Stomach (tissue), 9 donors: ENCODE measurements around the gene CYB5R3. TPM values are rescaled to one million over a fixed set of nuclear protein-coding genes. Genes with fewer than 3 reads are reported as not detected.

Source experiments
- DNase-seq, 2 donors: peaks; one replicate each; pipeline versions ENCODE4 v3.0.0 to v3.0.0-alpha.2; 2013 to 2019
- H3K27ac ChIP-seq, 5 donors: fragments of 200-600 bp in 4 of 5; sonication (generic) in 4 of 5; one replicate each; pipeline ENCODE4 v1.5.1; 2013 to 2019; ENCODE audit warnings: mild to moderate bottlenecking in 1 of 5, moderate library complexity in 1 of 5
- H3K27me3 ChIP-seq, 3 donors: fragments of 200-600 bp; sonication (generic); one replicate each; pipeline ENCODE4 v1.5.1; 2017 to 2019; ENCODE audit warnings: mixed run types in 1 of 3
- H3K36me3 ChIP-seq, 4 donors: fragments of 200-600 bp; sonication (generic); 1 replicate in 3 of 4; 2 replicates in 1 of 4; pipeline ENCODE4 v1.5.1; 2016 to 2019
- H3K4me1 ChIP-seq, 4 donors: fragments of 200-600 bp; sonication (generic); one replicate each; pipeline ENCODE4 v1.5.1; 2016 to 2019
- H3K4me3 ChIP-seq, 4 donors: fragments of 200-600 bp; sonication (generic) in 3 of 4; one replicate each; pipeline ENCODE4 v1.5.1; 2016 to 2019; ENCODE audit warnings: mild to moderate bottlenecking in 1 of 4
- H3K9me3 ChIP-seq, 4 donors: fragments of 200-600 bp; sonication (generic); one replicate each; pipeline ENCODE4 v1.5.1; 2016 to 2019
- EP300 ChIP-seq: sonication (generic); formaldehyde crosslinking; IDR thresholded peaks from one replicate; pipeline ENCODE4 v1.6.1; 2017; ENCODE audit warnings: antibody characterized with exemption
- POLR2A ChIP-seq, 4 donors: fragments of 450-650 bp; IDR thresholded peaks; one replicate each; pipeline ENCODE4 v1.6.1; 2016; ENCODE audit warnings: antibody characterized with exemption in 4 of 4, control low read depth in 2 of 4, mild to moderate bottlenecking in 1 of 4, moderate library complexity in 1 of 4
- POLR2AphosphoS5 ChIP-seq, 3 donors: sonication (generic); formaldehyde crosslinking; IDR thresholded peaks; one replicate each; pipeline ENCODE4 v1.6.1; 2016; ENCODE audit warnings: antibody characterized with exemption in 3 of 3
- WGBS, 5 donors: extraction: QIAGEN DNeasy Blood & Tissue Kit in 3 of 5; methylation state at CpG; one replicate each; pipeline versions ENCODE4 v1.1.5 to v1.1.7; 2013 to 2018; 5-methylcytosine and 5-hydroxymethylcytosine counted together
- intact Hi-C: fragments of 100-400 bp; cut with DNase I; formaldehyde crosslinking; loops from one replicate; pipeline ENCODE4 v1.15.1; 2023; ENCODE audit warnings: low total_unique reads
- polyA plus RNA-seq, 3 donors: library from polyadenylated mRNA; stranded (reverse); fragments of 200-250 nt; gene quantifications; one replicate each; pipeline ENCODE4 v1.2.3, GENCODE V29; 2013
- total RNA-seq, 5 donors: library from RNA; depleted of rRNA; stranded (reverse); fragments of >200 nt; gene quantifications; one replicate each; pipeline versions ENCODE4 v1.1.0 to v1.2.3, GENCODE V29; 2014 to 2016
- TF ChIP-seq, protein P1 (sequence below), 7 experiments: fragments of 450-650 bp in 4 of 7; fragments of 200-600 bp in 3 of 7; sonication (generic) in 3 of 7; IDR thresholded peaks; one replicate each; pipeline ENCODE4 v1.5.1; 2016 to 2019; ENCODE audit warnings: antibody characterized with exemption in 7 of 7, control low read depth in 2 of 7, mild to moderate bottlenecking in 1 of 7
- donor health status: healthy with polysubstance abuse.
- donor health status: Bipolar disorder and iron deficiency.
- donor health status: healthy.

Gene CYB5R3
- total and polyA plus RNA-seq, 8 donors, result 33.6 to 156 (median 82.1) TPM

DNA sequence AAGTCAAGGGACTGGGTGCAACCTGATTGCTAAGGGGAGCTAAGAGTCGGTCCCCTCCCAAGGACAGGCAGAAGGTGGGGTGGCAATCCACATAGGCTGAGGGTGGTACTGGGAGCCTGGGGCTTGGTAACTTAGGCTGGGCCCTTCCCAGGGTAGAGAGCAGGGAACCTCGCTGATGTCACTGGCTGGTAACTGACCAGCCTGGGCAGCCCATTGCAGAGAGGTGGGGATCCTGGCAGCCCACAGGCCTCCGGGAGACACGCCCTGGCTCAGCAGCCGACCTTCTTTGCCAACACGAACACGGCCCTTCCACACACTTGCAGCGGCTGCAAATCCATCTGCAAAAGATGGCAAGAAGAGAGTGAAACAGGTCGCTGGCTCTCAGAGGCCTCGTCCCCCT, 46.1 kb upstream of the CYB5R3 start:
- peaks cover 23 to 56% (median 39%) of the 10 kb centered on the region in 4 donors for H3K4me1 ChIP-seq
- H3K9me3 ChIP-seq, result no peaks in the 10 kb centered on the region
- WGBS, 5 donors, result 50 to 63% (median 58%) methylated on average over 3 to 10 of the region's 10 CpGs
- H3K27me3 ChIP-seq, result no peaks in the 10 kb centered on the region
- H3K36me3 ChIP-seq, result peaks cover 11 to 42% (median 38%) of the 10 kb centered on the region in 4 donors
- no peak overlapping the region for H3K4me3 ChIP-seq
- peak in 1 of 2 donors; percentile 5 for DNase-seq
- peak overlapping the region in 3 of 5 donors; percentile 19 to 90 (median 80) for H3K27ac ChIP-seq
- no peak for TF ChIP-seq POLR2A (IDR thresholded peaks at IDR 0.05)
- no peak for TF ChIP-seq EP300
- TF ChIP-seq, protein P1, sequence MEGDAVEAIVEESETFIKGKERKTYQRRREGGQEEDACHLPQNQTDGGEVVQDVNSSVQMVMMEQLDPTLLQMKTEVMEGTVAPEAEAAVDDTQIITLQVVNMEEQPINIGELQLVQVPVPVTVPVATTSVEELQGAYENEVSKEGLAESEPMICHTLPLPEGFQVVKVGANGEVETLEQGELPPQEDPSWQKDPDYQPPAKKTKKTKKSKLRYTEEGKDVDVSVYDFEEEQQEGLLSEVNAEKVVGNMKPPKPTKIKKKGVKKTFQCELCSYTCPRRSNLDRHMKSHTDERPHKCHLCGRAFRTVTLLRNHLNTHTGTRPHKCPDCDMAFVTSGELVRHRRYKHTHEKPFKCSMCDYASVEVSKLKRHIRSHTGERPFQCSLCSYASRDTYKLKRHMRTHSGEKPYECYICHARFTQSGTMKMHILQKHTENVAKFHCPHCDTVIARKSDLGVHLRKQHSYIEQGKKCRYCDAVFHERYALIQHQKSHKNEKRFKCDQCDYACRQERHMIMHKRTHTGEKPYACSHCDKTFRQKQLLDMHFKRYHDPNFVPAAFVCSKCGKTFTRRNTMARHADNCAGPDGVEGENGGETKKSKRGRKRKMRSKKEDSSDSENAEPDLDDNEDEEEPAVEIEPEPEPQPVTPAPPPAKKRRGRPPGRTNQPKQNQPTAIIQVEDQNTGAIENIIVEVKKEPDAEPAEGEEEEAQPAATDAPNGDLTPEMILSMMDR (IDR thresholded peaks at IDR 0.05), result no peak
- TF ChIP-seq POLR2AphosphoS5 (IDR thresholded peaks at IDR 0.05), result no peak
- intact Hi-C loops, result no loop called here

DNA sequence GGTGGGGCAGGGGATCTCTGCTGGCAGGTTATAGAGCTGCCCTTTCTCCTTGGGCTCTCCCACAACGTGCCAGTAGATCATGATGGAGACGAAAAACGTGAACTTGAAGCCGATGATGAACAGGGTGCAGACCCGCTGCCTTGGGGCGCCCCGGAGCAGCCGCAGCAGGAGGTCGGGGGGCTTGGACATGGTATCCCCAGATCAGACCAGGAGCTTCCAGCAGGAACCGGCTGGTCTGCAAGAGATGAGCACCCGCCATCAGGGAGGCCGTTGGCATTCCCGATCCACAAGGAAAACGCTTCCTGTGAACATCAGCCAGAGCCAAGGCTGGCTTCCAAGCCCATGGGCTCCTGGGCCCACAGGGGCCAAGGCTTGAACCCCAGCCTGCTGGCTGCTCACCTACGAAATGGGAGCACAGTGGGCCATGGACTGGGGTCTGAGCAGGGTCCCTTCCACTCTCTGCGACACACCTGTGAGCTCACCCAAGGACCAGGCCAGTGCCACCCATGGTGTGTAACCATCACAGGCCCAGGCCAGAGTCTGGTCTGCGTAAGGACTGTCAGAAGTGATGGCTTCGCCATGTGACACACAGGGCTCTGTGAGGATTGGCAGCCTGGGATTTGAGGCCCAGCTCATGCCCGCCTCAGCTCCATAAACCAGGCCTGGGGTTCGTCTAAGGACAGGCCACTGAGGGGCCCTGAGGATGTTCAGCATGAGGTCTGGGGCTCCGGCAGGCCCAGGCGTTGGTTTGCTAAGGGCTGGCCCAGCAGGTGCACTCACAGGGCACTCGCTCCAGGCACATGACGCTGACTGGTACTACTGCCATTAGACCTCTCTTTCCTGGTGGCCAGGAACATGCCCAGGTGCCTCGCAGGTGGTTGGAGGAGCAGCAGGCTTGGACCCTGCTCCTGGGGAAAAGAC, 44.8 kb upstream of the CYB5R3 start:
- intact Hi-C loops, result no loop called here
- Histone ChIP-seq H3K27ac (peak overlapping the region in 2 of 5 donors; percentile 19 to 90), H3K27me3 (no peaks in the 10 kb centered on the region), H3K4me3 (no peak overlapping the region), H3K4me1 (peaks cover 22 to 55% (median 37%) of the 10 kb centered on the region in 4 donors), H3K36me3 (peaks cover 11 to 42% (median 38%) of the 10 kb centered on the region in 4 donors), H3K9me3 (no peaks in the 10 kb centered on the region)
- DNase-seq, result peak in 1 of 2 donors; percentile 5
- 90 to 96% (median 94%) methylated on average over 22 to 25 of the region's 25 CpGs for WGBS, 5 donors
- TF ChIP-seq EP300 (no peak), POLR2AphosphoS5 (IDR thresholded peaks at IDR 0.05) (no peak), POLR2A (IDR thresholded peaks at IDR 0.05) (no peak)

DNA sequence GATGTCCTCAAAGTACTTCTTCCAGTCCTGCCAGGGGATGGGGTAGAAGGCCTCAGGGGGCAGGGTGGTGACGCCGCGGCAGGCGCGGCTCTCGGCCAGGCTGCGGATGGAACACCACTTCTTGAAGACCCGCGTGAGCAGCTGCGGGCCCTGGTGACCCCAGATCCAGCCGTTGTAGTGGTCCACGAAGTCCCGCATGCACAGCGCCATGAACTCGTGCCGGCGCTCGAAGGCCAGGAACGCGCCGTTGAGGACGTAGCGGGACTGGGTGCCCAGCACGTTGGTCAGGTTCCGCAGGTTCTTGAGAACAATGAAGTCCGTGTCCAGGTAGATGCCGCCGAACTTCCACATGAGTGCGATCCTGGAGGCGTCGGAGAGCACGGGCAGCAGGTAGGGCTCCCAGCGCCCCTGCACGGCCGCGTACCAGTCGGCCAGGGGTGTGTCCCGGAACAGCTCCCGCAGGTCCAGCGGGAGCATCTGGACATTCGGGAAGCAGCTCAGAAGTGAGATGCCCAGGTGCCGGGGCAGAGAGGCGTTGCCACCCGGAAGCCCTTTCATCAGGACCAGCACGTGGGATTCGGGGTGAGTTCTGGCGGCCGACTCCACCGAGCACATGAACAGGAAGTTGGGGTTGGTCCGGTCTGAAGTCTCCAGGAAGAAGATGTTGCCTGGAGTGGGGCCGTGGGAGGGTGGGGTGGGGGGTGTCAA, 44.0 kb upstream of the CYB5R3 start:
- peak overlapping the region in 2 of 5 donors; percentile 90 to 91 for H3K27ac ChIP-seq
- WGBS, 5 donors, result 91 to 95% (median 93%) methylated on average over 34 to 51 of the region's 51 CpGs

DNA sequence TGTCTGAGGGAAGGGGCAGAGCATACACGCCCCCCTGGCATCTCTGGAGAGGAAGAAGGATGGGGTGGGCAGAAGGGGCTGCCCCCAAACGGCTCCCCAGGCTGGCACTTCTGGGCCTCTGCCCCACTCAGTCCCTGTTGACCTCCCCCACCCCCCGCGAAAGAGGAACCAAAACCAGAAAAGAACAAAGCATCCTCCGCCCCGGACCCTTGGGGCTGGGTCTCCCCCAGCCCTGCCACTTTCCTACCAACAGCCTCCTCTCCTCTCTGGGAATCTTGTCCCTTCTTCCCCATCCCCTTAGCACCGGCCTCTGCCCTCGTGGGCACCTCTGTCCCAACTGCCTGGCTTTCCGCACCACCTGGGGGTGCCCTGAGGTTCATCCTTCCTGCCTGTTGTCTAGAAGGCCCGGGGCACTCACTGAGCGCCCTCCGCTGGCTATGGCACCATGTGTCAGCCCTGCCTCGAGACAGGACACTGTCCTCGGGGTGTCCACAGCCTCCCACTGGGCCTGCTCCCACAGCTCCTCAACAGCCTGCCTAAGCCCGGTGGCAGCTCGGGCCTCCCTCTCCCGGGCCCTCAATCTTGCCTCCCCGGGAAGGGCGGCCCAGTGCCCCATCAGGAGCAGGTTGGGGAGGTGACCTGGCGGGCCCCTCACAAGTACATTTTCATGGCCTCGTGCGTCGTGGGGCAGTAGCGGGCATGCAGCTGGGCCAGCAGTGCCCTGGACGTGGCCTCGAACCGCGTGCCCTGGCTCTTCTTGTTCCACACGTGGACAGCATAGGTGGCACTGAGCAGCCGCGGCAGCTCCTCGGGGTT, 43.3 kb upstream of the CYB5R3 start:
- Histone ChIP-seq H3K27me3 (no peaks in the 10 kb centered on the region), H3K27ac (peak overlapping the region in 4 of 5 donors; percentile 26 to 91 (median 73)), H3K4me3 (no peak overlapping the region), H3K9me3 (no peaks in the 10 kb centered on the region), H3K36me3 (peaks cover 11 to 42% (median 38%) of the 10 kb centered on the region in 4 donors), H3K4me1 (peaks cover 24 to 55% (median 38%) of the 10 kb centered on the region in 4 donors)
- intact Hi-C loops, result no loop called here
- no peak for TF ChIP-seq POLR2A (IDR thresholded peaks at IDR 0.05)
- TF ChIP-seq, protein P1 (IDR thresholded peaks at IDR 0.05), result no peak
- no peak for TF ChIP-seq POLR2AphosphoS5 (IDR thresholded peaks at IDR 0.05)
- no peak for TF ChIP-seq EP300
- peak in 1 of 2 donors; percentile 5 for DNase-seq
- WGBS, 5 donors, result 82 to 90% (median 86%) methylated on average over 19 to 32 of the region's 32 CpGs

More for the DNA sequence above, 44.0 kb upstream of the CYB5R3 start:
- no peak for DNase-seq
- no peak for TF ChIP-seq EP300
- no peak for TF ChIP-seq POLR2AphosphoS5 (IDR thresholded peaks at IDR 0.05)
- TF ChIP-seq POLR2A (IDR thresholded peaks at IDR 0.05), result no peak
- TF ChIP-seq, protein P1 (IDR thresholded peaks at IDR 0.05), result no peak
- peaks cover 24 to 55% (median 38%) of the 10 kb centered on the region in 4 donors for H3K4me1 ChIP-seq
- H3K27me3 ChIP-seq, result no peaks in the 10 kb centered on the region
- H3K9me3 ChIP-seq, result no peaks in the 10 kb centered on the region
- H3K4me3 ChIP-seq, result no peak overlapping the region
- intact Hi-C loops, result no loop called here
- peaks cover 11 to 42% (median 38%) of the 10 kb centered on the region in 4 donors for H3K36me3 ChIP-seq
